NCI-H526 treated with DMSO at 0.1 percent for 48 hours (cell line): ENCODE results near the gene CCDC85C.

Experiments used
- DNase-seq: peaks from one replicate; lab custom pipeline; 2025; lab: John Stamatoyannopoulos, UW

Gene CCDC85C

DNA sequence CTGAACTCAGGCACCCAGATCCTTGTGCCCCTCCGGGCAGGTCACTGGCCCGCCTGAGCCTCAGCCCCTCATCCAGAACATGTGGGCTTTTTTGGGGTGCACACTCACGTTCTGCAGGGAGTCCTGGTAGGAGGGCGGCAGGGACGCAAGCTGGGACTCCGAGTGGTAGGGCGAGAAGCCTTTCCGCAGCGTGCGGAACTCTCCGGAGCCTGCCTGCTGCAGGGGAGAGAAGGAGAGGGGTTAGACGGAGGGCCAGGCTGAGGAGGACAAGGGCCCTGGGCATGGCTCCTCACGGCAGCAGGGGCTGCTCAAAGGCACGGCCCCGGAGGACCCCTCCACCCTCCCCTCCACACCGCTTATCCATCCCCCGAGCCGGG, 82.0 kb downstream of the CCDC85C start:
- no peak for DNase-seq

DNA sequence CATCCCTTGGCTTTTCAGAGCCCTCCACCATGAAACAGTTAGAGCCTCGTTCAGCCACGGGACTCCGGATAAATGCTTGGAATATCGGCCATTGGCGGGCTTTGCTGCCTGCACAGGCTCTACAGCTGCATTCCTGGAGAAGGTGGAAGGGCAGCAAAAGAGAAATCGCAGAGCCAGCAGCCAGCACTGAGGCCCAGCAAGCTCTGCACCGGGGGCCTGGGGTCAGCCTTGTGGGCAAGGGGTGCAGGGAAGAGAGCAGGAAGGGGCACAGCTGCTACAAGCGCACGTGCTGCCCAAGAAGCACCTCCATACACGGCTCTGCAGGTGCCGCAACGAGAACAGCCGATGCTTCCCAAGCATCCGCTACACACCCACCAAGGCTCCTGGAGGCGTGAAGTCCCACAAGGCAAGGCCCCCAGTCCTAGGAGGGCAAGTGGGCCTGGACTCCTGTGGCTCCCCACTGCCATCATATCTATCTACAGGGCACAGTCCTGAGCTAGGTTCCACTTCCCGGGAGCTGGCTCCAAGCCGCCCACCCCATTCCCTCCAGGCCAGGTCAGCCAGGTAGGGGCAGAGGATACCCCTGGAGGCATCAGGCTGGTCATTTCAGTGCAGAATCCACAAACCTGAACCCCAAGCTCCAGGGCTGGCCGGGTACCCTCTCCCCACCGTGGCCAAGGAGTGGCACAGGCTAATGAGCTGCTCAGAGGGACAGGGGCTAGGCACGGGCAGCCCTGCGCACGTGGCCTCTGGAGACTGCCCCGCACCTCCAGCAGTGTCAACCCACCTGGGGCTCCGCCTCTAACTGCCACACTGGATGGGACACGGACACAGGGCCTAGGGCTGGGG, 82.6 kb downstream of the CCDC85C start:
- no peak for DNase-seq

DNA sequence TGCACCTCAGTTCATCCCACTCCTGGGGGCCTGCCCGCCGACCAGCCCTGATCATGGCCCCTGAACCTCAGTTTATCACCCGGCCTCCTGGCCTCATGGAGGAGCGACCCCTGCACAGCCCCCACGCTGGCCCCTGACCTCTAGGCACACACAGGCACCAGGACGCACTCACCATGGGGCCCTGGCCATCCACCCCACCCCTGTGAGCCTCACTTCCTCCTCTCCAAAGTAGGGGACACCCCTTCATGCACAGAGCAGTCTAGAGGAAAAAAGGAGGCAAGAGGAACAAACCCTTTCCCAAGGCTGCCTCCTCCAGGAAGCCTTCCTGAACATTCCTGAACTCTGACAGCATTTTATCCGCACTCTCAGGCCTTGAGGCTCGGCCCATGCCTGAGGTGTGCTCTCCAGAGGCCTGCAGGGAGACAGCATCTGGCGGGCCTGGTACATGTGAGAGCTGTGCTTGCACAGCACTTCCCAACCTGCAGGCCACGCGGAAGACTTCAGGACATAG, 83.4 kb downstream of the CCDC85C start:
- no peak for DNase-seq

DNA sequence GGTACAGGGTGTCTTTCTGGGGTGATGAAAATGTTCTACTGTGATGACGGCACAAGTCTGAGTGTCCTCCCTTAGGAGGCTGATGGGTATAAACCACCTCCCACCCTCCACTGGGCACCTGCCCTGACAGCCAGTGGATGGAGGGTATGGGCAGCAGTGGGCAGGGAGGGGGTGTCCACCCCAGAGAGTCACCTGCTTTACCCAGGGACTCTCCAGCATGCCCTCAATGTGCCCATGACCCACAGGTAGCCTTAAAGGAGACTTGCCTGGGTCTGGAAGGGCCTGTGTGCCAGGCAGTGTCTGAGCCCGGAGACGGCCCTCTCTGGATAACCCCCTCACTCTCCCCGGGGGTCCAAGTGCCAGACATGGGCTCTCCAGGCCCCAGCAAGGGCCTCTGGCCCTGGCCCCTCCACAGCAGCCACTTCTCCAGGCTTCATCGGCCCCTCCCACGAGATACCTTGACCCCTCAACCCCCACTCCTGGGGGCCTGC, 84.0 kb downstream of the CCDC85C start:
- no peak for DNase-seq

DNA sequence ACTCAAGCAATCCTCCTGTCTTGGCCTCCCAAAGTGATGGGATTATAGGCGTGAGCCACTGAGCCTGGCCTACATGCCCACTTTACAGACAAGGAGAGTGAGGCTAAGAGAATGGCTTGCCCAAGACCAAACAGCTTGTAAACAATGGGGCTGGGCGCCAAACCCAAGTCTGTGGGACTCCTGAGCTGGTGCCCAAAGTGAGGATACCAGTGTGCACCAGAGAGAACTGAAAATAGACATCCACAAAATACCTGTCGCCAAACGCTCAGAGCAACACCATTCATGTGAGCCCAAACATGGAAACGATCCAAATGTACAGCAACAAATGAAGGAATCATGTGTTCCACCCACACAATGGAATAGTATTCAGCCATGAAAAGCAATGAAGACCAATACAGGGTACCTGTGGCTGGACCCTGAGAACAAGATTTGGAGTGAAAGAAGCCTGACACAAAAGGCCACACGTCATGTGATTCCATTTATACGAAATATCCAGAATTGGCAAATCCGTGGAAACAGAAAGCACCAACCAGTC, 84.6 kb downstream of the CCDC85C start:
- DNase-seq = no peak

DNA sequence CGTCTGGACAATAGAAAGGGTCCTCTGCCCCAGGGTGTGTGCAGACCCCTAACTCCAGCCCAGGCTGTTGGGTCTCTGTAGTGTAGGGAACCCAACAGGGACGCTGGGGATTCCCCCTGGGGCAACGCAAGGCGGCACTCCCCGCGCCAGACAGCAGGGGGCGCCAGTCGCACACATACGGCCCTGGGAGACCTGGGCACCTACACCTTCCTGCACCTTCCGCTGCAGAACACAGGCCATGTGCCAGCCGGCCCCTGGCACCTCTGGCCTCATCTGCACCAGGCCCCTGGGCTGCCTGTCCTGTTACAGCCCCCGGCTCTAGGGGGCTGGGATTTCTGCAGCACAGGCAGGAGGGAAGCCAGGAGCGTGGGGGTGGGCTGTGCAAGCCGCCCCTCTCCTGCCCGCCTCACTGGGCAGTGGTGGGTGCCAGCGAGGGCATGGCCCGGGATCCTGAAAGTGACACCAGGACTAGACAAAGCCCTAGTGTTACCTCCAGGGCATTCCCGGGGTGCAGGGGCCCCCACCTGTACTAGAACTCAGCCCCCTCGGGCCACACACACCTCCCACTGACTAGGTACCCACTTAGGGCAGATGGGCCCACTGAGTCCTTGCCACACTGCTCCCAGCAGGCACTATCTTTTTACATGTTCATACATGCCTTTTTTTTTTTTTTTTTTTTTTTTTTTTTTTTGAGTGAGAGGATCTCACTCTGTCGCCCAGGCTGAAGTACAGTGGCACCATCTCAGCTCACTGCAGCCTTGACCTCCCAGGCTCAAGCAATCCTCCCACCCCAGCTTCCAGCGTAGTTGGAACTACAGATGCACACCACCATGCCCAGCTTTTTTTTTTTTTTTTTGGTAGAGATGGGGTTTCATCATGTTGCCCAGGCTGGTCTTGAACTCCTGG, 85.3 kb downstream of the CCDC85C start:
- peak; percentile 6 for DNase-seq

DNA sequence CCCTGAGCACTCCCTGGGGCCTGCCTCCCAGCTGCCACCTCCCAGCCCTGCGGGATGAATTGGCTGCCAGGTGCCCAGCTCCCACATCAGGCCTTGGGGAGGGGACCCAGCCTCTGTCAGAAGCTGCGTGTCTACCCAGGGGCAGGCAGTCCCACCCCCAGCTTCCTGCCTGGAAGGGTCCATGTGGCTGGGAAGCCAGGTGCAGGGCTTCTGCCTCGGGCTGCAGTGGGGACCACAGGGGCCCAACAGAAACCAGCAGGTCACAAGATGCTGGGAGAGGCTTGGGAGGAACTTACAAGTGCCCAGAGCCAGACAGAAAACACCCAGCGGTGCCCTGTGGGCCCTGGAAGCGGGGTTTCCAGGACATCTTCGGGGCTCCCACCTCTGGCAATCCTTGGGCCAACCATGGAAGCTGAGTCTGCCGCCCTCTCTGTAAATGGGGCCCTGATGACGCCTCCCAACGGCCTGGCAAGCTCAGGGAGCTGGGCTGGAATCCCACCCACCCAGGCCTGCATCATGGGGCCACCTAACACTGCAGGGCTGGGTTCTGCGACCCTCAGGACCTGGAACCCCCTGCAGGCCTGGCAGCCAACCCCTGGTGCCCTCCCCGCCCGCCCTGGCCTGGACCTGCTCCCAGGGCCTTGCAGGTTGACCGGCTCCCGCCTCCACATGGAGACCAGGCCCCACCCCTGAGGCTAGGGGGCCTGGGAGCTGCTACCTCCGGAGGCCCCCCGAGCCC, 86.2 kb downstream of the CCDC85C start:
- no peak for DNase-seq

DNA sequence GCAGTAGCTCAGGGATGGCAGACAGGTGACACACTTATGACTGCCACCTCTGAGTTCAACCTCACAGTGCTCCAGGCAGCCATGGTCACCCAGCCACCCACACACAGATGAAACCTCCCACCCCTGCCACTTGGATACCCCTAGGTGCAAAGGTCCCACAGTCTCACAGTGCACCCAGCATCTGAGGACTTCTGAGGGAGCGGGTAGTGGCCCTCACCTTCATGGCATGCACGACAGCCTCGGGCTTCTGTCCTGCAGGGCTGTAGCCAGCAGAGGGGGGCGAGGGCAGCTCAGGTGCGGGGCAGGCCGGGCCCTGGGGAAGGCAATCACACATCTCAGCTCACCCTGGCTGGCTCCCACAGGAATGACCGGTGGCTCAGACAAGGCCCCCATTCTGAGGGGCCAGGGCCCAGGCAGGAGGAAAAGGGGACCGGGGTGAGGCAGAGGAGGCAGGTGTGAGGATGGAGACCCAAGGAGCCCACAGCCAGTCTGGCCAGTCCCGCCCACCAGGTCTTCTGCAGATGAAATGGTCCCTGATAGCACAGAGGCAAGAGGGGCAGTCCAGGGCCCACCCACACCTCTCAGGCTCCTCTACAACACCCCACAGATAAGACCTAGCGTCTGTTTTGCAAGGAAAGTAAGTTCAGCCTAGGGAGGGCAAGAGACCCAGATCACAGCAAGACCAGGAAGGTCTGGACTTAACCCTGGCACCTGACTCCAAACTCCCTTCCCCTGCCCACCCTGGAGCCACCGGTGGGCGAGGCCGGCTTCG, 87.0 kb downstream of the CCDC85C start:
- no peak for DNase-seq

DNA sequence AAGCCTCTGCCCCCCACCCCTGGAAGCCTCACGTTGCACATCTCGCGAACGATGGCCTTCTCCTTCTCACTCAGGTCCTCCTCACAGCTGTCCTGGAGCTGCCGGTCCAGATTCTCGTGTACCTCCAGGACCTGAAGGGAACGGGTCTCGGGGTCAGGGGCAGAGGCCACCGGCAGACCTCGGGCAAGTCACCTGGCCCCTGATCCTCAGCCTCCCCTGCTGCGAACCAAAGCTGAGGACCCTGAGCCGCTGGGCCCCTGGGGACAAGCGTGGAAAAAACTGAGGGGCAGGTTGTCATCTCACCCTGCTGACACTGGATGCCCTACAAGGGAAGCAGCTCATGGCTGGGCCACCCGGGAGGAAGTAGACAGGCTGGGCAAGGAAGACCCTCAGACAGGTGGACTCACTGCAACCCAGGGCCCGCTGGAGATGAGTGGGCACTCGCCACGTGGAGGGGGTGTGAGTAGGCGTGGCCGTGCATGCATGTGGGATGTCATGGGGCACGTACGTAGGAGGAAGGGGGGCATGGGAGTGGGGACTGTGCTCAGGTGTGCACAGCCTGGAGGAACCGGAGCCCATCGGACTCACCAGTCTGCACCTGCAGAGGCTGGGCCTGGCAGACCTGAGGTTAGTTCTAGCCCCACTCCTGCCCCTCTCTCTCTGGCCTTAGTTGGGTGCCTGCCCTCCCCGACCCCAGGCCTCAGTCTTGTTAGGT, 87.7 kb downstream of the CCDC85C start:
- no peak for DNase-seq

DNA sequence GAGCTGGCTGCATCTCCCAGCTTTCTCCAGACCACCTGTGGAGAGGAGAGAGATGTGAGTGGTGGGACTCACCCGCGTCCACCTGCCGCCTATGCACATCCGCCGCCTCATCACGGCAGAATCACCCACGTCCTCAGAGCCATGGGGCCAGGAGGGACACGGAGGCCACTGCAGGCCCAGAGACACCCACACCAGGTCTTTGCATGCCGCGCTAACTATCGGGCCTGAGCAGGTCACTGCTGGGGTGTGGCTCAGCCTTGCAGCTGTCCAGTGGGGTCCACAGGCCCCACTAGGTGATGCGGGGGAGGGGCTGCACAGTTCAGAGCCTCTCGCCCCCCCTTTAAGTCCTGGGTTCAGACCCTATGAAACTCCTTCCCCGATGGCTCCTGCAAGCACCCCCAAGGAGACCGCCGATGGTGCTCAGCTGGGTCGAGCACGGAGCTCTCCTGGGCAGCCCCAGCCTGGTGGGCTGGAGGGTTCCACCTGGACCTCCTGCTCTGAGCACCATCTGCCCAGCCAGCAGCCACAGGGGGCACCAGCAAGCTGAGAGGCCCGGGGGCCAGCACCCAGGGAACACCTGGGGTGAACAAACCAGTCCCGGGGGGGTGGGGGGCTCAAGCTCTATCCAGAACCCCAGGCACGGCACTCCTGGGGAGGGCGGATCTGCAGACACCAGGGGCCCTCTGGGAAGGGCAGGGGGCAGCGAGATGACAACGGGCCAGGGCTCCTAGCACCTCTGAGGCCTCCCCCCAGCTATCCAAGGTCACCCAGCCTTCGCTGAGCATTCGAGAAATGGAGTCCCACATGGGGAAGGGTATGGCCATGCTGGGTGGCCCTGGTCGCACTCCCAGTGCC, 88.5 kb downstream of the CCDC85C start:
- no peak for DNase-seq

DNA sequence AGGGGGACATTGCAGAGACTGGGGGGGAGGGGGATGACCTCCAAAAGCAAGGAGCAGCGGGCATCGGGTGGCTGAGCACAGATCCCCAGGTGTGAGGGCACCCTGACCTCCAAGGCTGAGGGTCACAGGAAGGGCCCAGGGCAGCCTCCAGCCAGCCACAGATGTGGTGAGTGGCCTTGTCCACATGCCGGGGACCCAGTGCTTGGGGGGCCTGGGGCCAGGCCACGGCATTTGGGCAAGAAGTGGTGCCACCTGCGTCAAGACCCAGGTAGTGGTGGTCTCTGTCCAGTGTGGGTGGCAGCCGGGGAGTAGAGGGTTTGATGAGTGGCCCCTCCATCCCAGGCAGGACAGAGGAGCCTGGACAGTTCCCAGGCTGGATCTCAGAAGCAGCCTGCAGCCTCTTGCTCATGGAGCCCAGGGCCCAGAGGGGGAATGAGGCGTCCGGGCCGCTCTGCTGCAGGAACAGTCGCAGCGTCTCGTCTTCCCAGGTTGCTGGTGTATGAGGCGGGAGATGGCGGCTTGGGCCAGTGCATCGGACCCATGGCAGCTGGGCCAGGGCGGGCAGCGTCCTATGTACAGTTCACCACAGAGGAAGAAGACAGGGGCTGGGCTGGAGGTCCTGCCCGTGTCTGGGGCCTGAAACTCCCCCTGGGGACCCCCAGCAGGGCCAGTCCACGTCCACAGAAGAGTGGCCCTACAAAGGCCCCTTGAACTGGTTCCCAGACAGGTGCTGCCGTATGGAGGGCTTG, 89.3 kb downstream of the CCDC85C start:
- no peak for DNase-seq

DNA sequence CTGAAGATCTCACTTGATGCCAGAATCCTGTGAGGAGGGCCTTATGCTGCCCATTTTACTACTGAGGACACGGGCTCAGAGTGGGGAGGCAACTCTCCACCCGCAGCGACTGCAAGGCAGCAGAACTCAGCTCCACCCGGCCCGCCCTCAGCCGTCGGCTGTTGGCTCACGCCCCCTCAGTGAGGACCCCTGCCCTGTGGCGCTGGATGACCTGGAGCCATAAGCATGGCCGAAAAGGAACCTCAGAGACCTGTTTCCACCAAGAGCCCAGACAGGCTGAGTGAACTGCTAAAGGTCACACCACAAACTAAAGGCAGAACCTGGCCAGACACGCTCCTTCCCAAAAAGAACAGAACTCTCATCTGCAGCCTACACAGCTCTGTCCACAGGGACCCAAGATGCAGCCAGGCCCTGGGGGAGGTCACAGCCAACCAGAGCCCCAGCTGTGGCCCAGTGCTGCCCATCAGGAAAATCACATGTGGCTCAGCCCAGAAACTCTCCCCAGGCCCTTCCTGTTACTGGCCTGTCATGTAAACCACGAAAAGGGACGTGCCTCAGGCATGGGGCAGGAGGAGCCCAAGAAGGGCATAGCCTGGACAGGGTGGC, 90.0 kb downstream of the CCDC85C start:
- DNase-seq = no peak

DNA sequence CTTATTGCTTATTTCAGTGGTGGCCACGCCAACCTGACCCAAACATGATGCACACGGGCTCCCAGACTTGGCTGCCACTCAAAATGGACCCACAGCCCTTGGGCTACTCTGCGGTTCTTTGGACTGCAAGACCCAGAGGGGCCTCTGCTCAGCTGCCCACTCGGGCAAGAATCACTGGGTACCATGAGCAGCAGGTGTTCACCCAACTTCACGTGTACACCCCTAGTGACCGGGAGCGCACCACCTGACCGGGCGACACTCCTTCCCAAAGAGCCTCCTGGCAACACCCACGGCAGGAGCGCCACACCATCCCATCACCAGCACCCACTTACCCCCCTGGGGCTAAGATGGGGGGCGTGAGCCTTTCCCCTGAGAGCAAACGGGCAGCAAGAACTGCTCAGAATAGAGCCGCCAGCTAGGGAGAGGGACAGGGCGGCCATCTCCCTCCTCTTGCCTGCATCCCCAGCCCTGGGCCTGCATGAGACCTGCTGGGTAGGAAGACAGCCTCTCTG, 90.8 kb downstream of the CCDC85C start:
- no peak for DNase-seq

DNA sequence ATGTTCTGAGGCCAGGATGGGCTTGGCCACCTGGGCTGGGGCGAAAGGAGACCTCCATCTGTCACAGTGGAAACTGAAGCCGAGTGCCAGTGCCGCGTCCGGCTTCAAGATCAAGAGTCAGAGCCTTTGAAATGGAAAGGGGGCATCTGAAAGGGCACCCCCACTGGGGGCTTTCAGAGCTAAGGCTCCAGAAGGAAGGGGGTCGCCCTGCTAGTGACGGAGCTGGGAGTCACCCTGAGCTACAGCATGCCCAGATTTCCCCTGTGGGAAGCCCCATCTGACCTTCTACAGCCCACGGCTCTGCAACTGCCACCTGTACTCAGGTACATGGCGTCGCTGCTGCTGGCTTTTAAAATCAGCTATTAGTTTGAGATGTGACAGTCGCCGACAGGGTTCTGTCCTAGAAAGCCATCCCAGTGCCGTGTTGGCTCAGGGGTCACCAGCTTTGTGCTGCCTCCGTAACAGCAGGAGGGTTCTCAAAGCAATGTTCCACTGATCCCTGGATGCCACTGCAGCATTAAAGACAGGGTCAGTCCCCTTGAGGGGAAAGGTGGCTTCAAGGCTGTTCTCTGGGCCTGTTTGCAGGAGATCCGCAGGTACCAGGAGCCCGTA, 91.3 kb downstream of the CCDC85C start:
- no peak for DNase-seq

DNA sequence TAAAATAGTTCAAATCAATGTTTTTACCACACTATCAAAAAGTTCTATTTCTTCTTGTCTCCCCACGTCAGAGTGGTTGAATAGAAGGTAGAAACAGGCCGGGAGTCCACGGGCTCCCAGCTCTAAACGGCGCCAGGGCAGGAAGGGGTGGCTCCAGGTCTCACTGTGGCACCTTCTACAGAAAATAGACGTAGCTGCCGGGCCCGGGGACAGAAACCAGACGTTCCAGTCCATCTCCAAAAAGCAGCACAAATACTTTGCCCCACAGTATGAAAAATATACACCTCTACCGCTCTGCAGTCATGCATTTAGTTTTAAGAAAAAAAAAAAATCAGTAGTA, 91.9 kb downstream of the CCDC85C start:
- no peak for DNase-seq

DNA sequence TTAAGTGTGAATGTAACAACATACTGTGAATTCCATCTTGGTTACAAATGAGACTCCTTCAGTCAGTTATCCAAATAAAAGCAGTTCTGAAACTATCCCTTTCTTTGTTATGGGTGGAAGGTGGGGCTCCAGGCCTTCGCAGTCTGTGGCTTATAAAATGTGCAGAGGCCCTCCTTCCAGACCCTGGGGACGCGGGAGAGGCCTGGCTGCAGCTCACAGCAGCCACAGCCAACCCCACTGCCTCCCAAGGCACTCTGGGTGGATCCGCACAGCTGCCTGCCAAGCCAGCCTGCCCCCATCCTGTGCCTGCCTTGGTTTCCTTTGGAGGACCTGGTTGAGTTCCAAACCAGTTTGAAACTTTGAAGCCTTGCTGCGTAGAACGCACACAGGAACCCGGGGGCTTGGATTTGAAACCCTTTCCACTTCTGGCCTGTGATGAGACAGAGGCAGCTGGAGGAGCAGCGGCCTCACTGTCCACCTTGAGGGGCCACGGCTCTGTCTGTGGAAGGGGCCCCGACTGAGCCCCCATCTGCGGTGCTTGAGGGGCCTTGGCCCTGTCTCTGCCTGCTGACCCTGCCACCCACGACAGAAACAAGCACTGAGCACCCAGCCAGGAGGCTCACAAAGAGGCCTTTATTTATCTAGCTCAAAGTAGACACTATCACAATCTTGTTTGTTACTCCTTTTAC, 92.4 kb downstream of the CCDC85C start:
- DNase-seq = no peak

DNA sequence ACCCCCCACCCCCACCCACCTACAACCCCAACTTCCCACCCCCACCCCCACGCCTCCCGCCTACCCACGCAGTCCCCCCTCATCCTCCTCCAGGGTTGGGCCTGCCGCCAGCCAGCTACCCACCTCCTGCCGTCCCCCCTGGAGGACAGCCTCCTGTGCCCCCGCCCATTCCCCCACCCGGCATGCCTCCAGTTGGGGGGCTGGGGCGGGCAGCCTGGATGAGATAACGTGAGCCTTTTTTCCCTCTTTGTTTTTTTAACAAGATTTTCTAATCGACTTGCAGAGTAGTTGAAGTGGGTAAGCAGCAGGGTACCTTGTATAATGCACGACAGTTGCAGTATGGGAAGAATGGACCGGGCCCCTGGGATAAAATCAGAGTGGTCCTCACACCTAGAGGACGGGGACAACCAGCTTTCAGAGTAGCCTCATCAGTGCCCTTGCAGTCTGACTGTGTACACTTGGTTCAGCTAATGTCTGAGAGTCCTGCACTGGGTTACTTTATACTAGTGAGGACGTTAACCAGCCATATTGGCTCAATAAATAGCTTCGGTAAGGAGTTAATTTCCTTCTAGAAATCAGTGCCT, 93.4 kb downstream of the CCDC85C start:
- DNase-seq = no peak
